NCI-H146 (cell line): ENCODE data around the gene CCDC12.

Experiments
- DNase-seq: peaks from one replicate; lab custom pipeline; 2025; lab: John Stamatoyannopoulos, UW

The CCDC12 gene

GRCh38 chr3:46976326-46977190 is at the start of gene CCDC12:
Gene CCDC12, minus strand, starts transcription at chr3:46976745. Its CDS starts 13 bp downstream, at chr3:46976732.
- DNase-seq: peak; percentile 94

- DNase-seq: no peak
Observed at GRCh38 chr3:47024932-47025331, 48.4 kb upstream of the CCDC12 start.

- peak; percentile 40 for DNase-seq
Observed at GRCh38 chr3:47022641-47023071, 46.1 kb upstream of the CCDC12 start.

GRCh38 chr3:47020311-47020710 is 43.8 kb upstream of the CCDC12 start:
- DNase-seq: no peak

- DNase-seq: no peak
Observed at GRCh38 chr3:47019201-47019600, 42.7 kb upstream of the CCDC12 start.

- DNase-seq: no peak
Observed at GRCh38 chr3:47018269-47018611, 41.7 kb upstream of the CCDC12 start.

GRCh38 chr3:47017504-47018268 is 41.1 kb upstream of the CCDC12 start:
- no peak for DNase-seq

GRCh38 chr3:47016934-47017435 is 40.4 kb upstream of the CCDC12 start:
- DNase-seq: no peak

- DNase-seq: no peak
Observed at GRCh38 chr3:47016086-47016933, 39.8 kb upstream of the CCDC12 start.

GRCh38 chr3:47015151-47015550 is 38.6 kb upstream of the CCDC12 start:
- no peak for DNase-seq

- no peak for DNase-seq
Observed at GRCh38 chr3:47014036-47014435, 37.5 kb upstream of the CCDC12 start.

GRCh38 chr3:47013231-47013630 is 36.7 kb upstream of the CCDC12 start:
- DNase-seq: no peak

- DNase-seq: no peak
Observed at GRCh38 chr3:47012342-47013230, 36.0 kb upstream of the CCDC12 start.

GRCh38 chr3:47011371-47011770 is 34.8 kb upstream of the CCDC12 start:
- no peak for DNase-seq

GRCh38 chr3:47010910-47011309 is 34.4 kb upstream of the CCDC12 start:
- no peak for DNase-seq

- no peak for DNase-seq
Observed at GRCh38 chr3:47010111-47010712, 33.7 kb upstream of the CCDC12 start.

- DNase-seq: peak; percentile 88
Observed at GRCh38 chr3:47009225-47010110, 32.9 kb upstream of the CCDC12 start.

GRCh38 chr3:47008851-47009224 is 32.3 kb upstream of the CCDC12 start:
- DNase-seq: no peak

- DNase-seq: no peak
Observed at GRCh38 chr3:47008234-47008796, 31.8 kb upstream of the CCDC12 start.
